ENCODE data around the gene MYRIP.

- no peak for TF ChIP-seq SP1 (CRISPR knock-in tag; conservative IDR thresholded peaks at IDR 0.05)
- TF ChIP-seq KAT7 (CRISPR knock-in tag; IDR thresholded peaks at IDR 0.05; ENCODE audit: borderline replicate concordance) = no peak
- no peak for TF ChIP-seq TP53 (CRISPR knock-in tag; IDR thresholded peaks at IDR 0.05)
- TF ChIP-seq, protein P1, sequence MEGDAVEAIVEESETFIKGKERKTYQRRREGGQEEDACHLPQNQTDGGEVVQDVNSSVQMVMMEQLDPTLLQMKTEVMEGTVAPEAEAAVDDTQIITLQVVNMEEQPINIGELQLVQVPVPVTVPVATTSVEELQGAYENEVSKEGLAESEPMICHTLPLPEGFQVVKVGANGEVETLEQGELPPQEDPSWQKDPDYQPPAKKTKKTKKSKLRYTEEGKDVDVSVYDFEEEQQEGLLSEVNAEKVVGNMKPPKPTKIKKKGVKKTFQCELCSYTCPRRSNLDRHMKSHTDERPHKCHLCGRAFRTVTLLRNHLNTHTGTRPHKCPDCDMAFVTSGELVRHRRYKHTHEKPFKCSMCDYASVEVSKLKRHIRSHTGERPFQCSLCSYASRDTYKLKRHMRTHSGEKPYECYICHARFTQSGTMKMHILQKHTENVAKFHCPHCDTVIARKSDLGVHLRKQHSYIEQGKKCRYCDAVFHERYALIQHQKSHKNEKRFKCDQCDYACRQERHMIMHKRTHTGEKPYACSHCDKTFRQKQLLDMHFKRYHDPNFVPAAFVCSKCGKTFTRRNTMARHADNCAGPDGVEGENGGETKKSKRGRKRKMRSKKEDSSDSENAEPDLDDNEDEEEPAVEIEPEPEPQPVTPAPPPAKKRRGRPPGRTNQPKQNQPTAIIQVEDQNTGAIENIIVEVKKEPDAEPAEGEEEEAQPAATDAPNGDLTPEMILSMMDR (IDR thresholded peaks at IDR 0.05) = no peak
- no peak for TF ChIP-seq ZNF281 (CRISPR knock-in tag; IDR thresholded peaks at IDR 0.05)
Observed at GRCh38 chr3:39869890-39870289, 60.5 kb downstream of the MYRIP start.
